Heart left ventricle (tissue), 13 donors: ENCODE results near the gene KCTD19.
"Not testable (repeated sequence)": the region's sequence is repeated elsewhere in the genome, so short reads cannot be mapped to it uniquely, and the experiment has no call there.

Experiments used
- POLR2A ChIP-seq, 2 donors: fragments of 450-650 bp; IDR thresholded peaks; one replicate each; pipeline ENCODE4 v1.6.1; 2017; ENCODE audit warnings: antibody characterized with exemption in 2 of 2, mild to moderate bottlenecking in 2 of 2, moderate library complexity in 2 of 2
- TF ChIP-seq, protein P1 (sequence below), 12 donors: fragments of 200-600 bp; sonication (generic) in 4 of 12; IDR thresholded peaks; one replicate each; pipeline versions ENCODE4 v1.5.0 to v1.8.0; 2018 to 2022; ENCODE audit warnings: antibody characterized with exemption in 12 of 12, mild to moderate bottlenecking in 5 of 12
- donor health status: ischemic (EF 13 %, LVEDD 7.1; RV severe dilation, severe dysfunction).
- donor health status: DM: no; HTN: yes; CAD: no.
- donor health status: DM: no; HTN: no; CAD: no.
- donor health status: ischemic (EF 25% LVEDD 6.9; RV normal size, moderate dysfunction).
- donor health status: ischemic (EF 25% LVEDD 5.7; RV mildly dilated, moderate dysfunction).
- donor health status: ischemic (EF 35%, LVEDD 5.7; RV mildly dilated, moderate dysfunction).
- donor health status: nonischemic (EF 11% LVEDD 7.7; RV severe dilation, severe dysfunction).
- donor health status: DM: yes; HTN: yes; CAD: no.
- donor health status: PGD.
- donor health status: ischemic (EF 29% LVEDD 5.4; RV normal size, mild dysfunction).
- donor health status: nonischemic (EF 23%, LVEDD 6.1; RV moderate dilation, normal function).

DNA sequence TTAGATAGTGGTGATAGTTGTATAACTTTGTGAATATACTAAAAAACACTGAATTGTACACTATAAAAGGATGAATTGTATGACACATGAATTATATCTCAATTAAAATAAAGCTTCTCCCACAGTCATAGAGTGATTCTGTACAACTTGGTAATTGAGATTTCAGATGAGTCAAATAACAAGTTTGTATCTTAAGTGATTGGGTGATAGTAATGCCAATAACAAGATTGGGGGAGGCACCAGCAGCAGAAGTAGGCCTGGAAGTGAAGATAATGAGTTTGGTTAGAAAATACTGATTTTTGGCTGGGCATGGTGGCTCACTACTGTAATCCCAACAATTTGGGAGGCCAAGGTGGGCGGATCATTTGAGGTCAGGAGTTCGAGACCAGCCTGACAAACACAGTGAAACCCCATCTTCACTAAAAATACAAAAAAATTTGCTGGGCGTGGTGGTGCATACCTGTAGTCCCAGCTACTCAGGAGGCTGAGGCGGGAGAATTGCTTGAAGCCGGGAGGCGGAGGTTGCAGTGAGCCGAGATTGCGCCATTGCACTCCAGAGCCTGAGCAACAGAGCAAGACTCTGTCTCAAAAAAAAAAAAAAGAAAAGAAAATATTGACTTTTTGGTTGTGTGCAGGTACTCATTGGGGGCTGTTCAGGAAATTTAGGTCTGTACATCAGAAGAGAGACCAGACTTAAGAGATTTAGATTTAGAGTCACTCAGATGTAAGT is 33.2 kb upstream of the KCTD19 start:
- TF ChIP-seq, protein P1, sequence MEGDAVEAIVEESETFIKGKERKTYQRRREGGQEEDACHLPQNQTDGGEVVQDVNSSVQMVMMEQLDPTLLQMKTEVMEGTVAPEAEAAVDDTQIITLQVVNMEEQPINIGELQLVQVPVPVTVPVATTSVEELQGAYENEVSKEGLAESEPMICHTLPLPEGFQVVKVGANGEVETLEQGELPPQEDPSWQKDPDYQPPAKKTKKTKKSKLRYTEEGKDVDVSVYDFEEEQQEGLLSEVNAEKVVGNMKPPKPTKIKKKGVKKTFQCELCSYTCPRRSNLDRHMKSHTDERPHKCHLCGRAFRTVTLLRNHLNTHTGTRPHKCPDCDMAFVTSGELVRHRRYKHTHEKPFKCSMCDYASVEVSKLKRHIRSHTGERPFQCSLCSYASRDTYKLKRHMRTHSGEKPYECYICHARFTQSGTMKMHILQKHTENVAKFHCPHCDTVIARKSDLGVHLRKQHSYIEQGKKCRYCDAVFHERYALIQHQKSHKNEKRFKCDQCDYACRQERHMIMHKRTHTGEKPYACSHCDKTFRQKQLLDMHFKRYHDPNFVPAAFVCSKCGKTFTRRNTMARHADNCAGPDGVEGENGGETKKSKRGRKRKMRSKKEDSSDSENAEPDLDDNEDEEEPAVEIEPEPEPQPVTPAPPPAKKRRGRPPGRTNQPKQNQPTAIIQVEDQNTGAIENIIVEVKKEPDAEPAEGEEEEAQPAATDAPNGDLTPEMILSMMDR (IDR thresholded peaks at IDR 0.05) = not testable (repeated sequence)
- not testable (repeated sequence) for TF ChIP-seq POLR2A (IDR thresholded peaks at IDR 0.05)
